K562 (cell line): ENCODE data around the gene CEBPZ. TPM values are rescaled to one million over a fixed set of nuclear protein-coding genes. Genes with fewer than 3 reads are reported as not detected.

ENCODE experiments used
- ATAC-seq: fragments of 200-7000 bp; cut with Tn5 transposase; 3 replicates; pipeline ENCODE4 v1.9.1; 2020; ENCODE audit warnings: moderate library complexity
- BruUV-seq: library from RNA; stranded (reverse); fragments of 400-500 nt; replicated peaks from 2 replicates; lab custom pipeline; 2021; lab: Mats Ljungman, UMichigan
- CTCF ChIA-PET: fragments of 300-600 bp; formaldehyde crosslinking; extraction: SDS; loops from one replicate; lab custom pipeline; 2021; ENCODE audit warnings: low intra/inter-chr PET ratio; lab: Yijun Ruan, JAX
- POLR2A ChIA-PET: fragments of 300-600, 350-650 bp; sonication (Branson Sonifier 250); formaldehyde crosslinking; extraction: SDS; loops from one replicate; lab custom pipeline; 2021; ENCODE audit warnings: antibody characterized with exemption, inconsistent platforms; lab: Yijun Ruan, JAX
- DNase-seq, 4 experiments: peaks; one replicate each; pipeline versions ENCODE4 v3.0.0 to v3.0.0-alpha.2; 2011 to 2018; ENCODE audit warnings: low spot score in 3 of 4, mixed read lengths in 3 of 4; ENCODE audit errors: extremely low read depth in 1 of 4
- FAIRE-seq: peaks from 2 replicates; lab custom pipeline; 2011; peaks lifted over from hg19 to GRCh38; lab: Jason Lieb, UNC
- H2AFZ ChIP-seq: 2 replicates; pipeline ENCODE4 v1.6.0; 2011; ENCODE audit warnings: low read depth, low read length, control low read depth, inconsistent platforms
- H3K27ac ChIP-seq: fragments of 200-600 bp; 3 replicates; pipeline ENCODE4 v1.8.0; 2011; ENCODE audit warnings: low read depth, mild to moderate bottlenecking, control low read depth, inconsistent platforms, low read length, moderate library complexity, mixed read lengths; ENCODE audit errors: extremely low read depth
- H3K27me3 ChIP-seq, 2 experiments: fragments of 300-600 bp in 1 of 2; 2 replicates in 1 of 2; 3 replicates in 1 of 2; pipeline versions ENCODE4 v1.6.0 to v1.8.0; 2011; ENCODE audit warnings: inconsistent platforms in 2 of 2, low read length in 2 of 2, mild to moderate bottlenecking in 1 of 2, mixed read lengths in 1 of 2, moderate library complexity in 1 of 2; ENCODE audit not compliant: control insufficient read depth in 2 of 2, insufficient read depth in 2 of 2
- H3K36me3 ChIP-seq: fragments of 300-600 bp; 3 replicates; pipeline ENCODE4 v1.8.0; 2011; ENCODE audit warnings: mild to moderate bottlenecking, low read length, inconsistent platforms; ENCODE audit not compliant: control insufficient read depth, insufficient read depth
- H3K4me1 ChIP-seq, 2 experiments: fragments of 200-600 bp in 1 of 2; replicated peaks in 1 of 2; 2 replicates in 1 of 2; 3 replicates in 1 of 2; pipeline versions ENCODE4 v1.5.1 to v1.8.0; 2011; ENCODE audit warnings: inconsistent platforms in 2 of 2, low read length in 2 of 2, mild to moderate bottlenecking in 1 of 2, mixed read lengths in 1 of 2, moderate library complexity in 1 of 2; ENCODE audit not compliant: control insufficient read depth in 2 of 2, insufficient read depth in 2 of 2
- H3K4me2 ChIP-seq: 2 replicates; pipeline ENCODE4 v1.6.1; 2011; ENCODE audit warnings: low read length, control low read depth, inconsistent platforms, mixed read lengths; ENCODE audit not compliant: insufficient read depth
- H3K4me3 ChIP-seq: fragments of 200-600 bp; sonication (generic), shearing (Covaris generic); 2 replicates; pipeline ENCODE4 v1.5.1; 2016; ENCODE audit warnings: control low read depth, inconsistent platforms
- H3K79me2 ChIP-seq: fragments of 200-600 bp; 3 replicates; pipeline ENCODE4 v1.8.0; 2011; ENCODE audit warnings: low read length, inconsistent platforms; ENCODE audit not compliant: control insufficient read depth, insufficient read depth
- H3K9ac ChIP-seq, 2 experiments: 2 replicates each; pipeline versions ENCODE4 v1.6.0 to v1.6.1; 2011; ENCODE audit warnings: low read depth in 2 of 2, low read length in 2 of 2, control low read depth in 1 of 2, inconsistent platforms in 1 of 2, mild to moderate bottlenecking in 1 of 2, mixed read lengths in 1 of 2; ENCODE audit not compliant: insufficient read depth in 1 of 2
- H3K9me1 ChIP-seq: one replicate; pipeline ENCODE4 v1.6.0; 2011; ENCODE audit warnings: inconsistent platforms, mild to moderate bottlenecking, low read length, moderate library complexity; ENCODE audit not compliant: control insufficient read depth, insufficient read depth
- H3K9me3 ChIP-seq: replicated peaks from 2 replicates; pipeline ENCODE4 v1.5.1; 2011; ENCODE audit warnings: low read depth, low read length, inconsistent platforms; ENCODE audit not compliant: control insufficient read depth, insufficient read depth
- H4K20me1 ChIP-seq: replicated peaks from 2 replicates; pipeline ENCODE4 v1.6.1; 2011; ENCODE audit warnings: low read length, inconsistent platforms, mixed read lengths; ENCODE audit not compliant: control insufficient read depth, insufficient read depth
- CBX1 ChIP-seq: sonication (generic); IDR thresholded peaks from 2 replicates; pipeline ENCODE4 v1.6.1; 2016; ENCODE audit warnings: antibody characterized with exemption, low read depth, mild to moderate bottlenecking
- HIVEP1 ChIP-seq: fragments of 250-450 bp; sonication (Bioruptor Pico); IDR thresholded peaks from 2 replicates; pipeline ENCODE4 v1.4.0; 2020; ENCODE audit warnings: mild to moderate bottlenecking
- KDM5B ChIP-seq: fragments of 200-600 bp; sonication (generic); IDR thresholded peaks from 2 replicates; pipeline ENCODE4 v1.6.1; 2012; ENCODE audit warnings: low read depth, mild to moderate bottlenecking, moderate library complexity, low read length, control low read depth, inconsistent platforms; ENCODE audit not compliant: insufficient replicate concordance
- MAZ ChIP-seq, 2 experiments: fragments of 450-650 bp in 1 of 2; sonication (generic) in 1 of 2; formaldehyde crosslinking; IDR thresholded peaks in 1 of 2; conservative IDR thresholded peaks in 1 of 2; 2 replicates each; pipeline versions ENCODE4 v1.4.0 to v1.5.0; 2020; ENCODE audit warnings: mild to moderate bottlenecking in 1 of 2, missing genetic modification reagents in 1 of 2
- PCBP1 ChIP-seq: fragments of 200-400 bp; formaldehyde crosslinking; IDR thresholded peaks from 2 replicates; pipeline ENCODE4 v1.6.1; 2018; ENCODE audit warnings: mild to moderate bottlenecking, low read depth, low read length; ENCODE audit not compliant: poor library complexity, severe bottlenecking
- PHF21A ChIP-seq: fragments of 450-650 bp; IDR thresholded peaks from 2 replicates; pipeline ENCODE4 v1.6.1; 2017; ENCODE audit warnings: low read depth, borderline replicate concordance
- RBM15 ChIP-seq: fragments of 200-400 bp; formaldehyde crosslinking; IDR thresholded peaks from 2 replicates; pipeline ENCODE4 v1.6.1; 2018; ENCODE audit warnings: mild to moderate bottlenecking, low read length, moderate library complexity; ENCODE audit not compliant: insufficient read depth
- TRIM24 ChIP-seq, 2 experiments: fragments of 450-650 bp; IDR thresholded peaks; 2 replicates each; pipeline ENCODE4 v1.6.1; 2016
- ZBTB17 ChIP-seq: fragments of 450-650 bp; formaldehyde crosslinking; IDR thresholded peaks from 2 replicates; pipeline ENCODE4 v1.4.0; 2020; ENCODE audit warnings: mild to moderate bottlenecking
- ZMIZ1 ChIP-seq, 2 experiments: fragments of 150-350 bp in 1 of 2; IDR thresholded peaks; 2 replicates each; pipeline ENCODE4 v1.6.1; 2012 to 2016; ENCODE audit warnings: low read depth in 2 of 2, low read length in 2 of 2, mild to moderate bottlenecking in 1 of 2, moderate library complexity in 1 of 2
- ZNF512 ChIP-seq: IDR thresholded peaks from 2 replicates; pipeline ENCODE4 v1.6.1; 2016; ENCODE audit warnings: missing genetic modification characterization, missing compliant biosample characterization
- WGBS: fragments of 100-300 bp; shearing (Covaris generic); methylation state at CpG from one replicate; pipeline ENCODE4 v1.1.6; 2016; ENCODE audit warnings: low coverage, mixed read lengths; ENCODE audit not compliant: insufficient coverage; ENCODE audit errors: missing lambda C conversion rate; 5-methylcytosine and 5-hydroxymethylcytosine counted together
- in situ Hi-C: fragments of 300-500 bp; cut with MboI; formaldehyde crosslinking; loops from 4 replicates; pipeline ENCODE4 v1.15.0; 2018; ENCODE audit warnings: inconsistent platforms, mixed read lengths
- intact Hi-C: fragments of 100-400 bp; cut with micrococcal nuclease; formaldehyde crosslinking; loops from 2 replicates; pipeline ENCODE4 v1.14.2; 2022
- polyA plus RNA-seq, 8 experiments: library from polyadenylated mRNA; depleted of rRNA in 4 of 8; stranded (reverse) in 5 of 8; unstranded in 3 of 8; fragments of >200 nt; fragmentation: Nextera tagmentation in 2 of 8; fragmentation: Illumina TruSeq in 1 of 8; extraction: Ambion mirVana in 2 of 8; extraction: Trizol in 1 of 8; gene quantifications; 2 replicates each; pipeline versions ENCODE4 v1.2.1 to v1.2.3, GENCODE V29; 2011 to 2014; ENCODE audit warnings: inconsistent platforms in 1 of 8, missing spikeins in 1 of 8
- total RNA-seq, 7 experiments: library from RNA; depleted of rRNA in 6 of 7; stranded (reverse); fragments of >200 nt in 6 of 7; fragmentation: Illumina TruSeq in 2 of 7; extraction: Trizol in 2 of 7; gene quantifications; 2 replicates each; pipeline versions ENCODE4 v1.2.1 to v1.2.3, GENCODE V29; 2011 to 2021; ENCODE audit warnings: low replicate concordance in 1 of 7

CEBPZ gene
- total and polyA plus RNA-seq, 9 of the 15 experiments (the other 6 are each of a cell fraction or from before 2014, with no cell fraction given) = 49.7 to 160 (median 82.8) TPM

- WGBS = 9% methylated on average over 17 of the region's 27 CpGs
- in situ Hi-C loops = loop anchor here (10.0 kb wide), 1 partner anchor 719 kb away; no protein-coding TSS in a partner anchor
- TF ChIP-seq PCBP1 (no peak), RBM15 (no peak), PHF21A (no peak), HIVEP1 (0 out of 2 replicates have a peak, but pooled peaks have one; percentile 17), CBX1 (no peak), ZBTB17 (no peak), MAZ (CRISPR knock-in tag; conservative IDR thresholded peaks at IDR 0.05 in 1 of 2, IDR thresholded peaks at IDR 0.05 in 1 of 2) (peak in 1 of 2 experiments; percentile 20; a peak in 1 of 4 replicates), ZMIZ1 (IDR thresholded peaks at IDR 0.05; ENCODE audit: low read depth in 2 of 2, low read length in 2 of 2) (no peak), TRIM24 (IDR thresholded peaks at IDR 0.05) (no peak), KDM5B (peak; percentile 24), ZNF512 (no peak)
These were observed 75.1 kb downstream of the CEBPZ start for GRCh38 chr2:37156071-37156856.

More at GRCh38 chr2:37156071-37156856, 75.1 kb downstream of the CEBPZ start:
- POLR2A ChIA-PET = interaction anchor here (0.6 to 1.0 kb wide), 4 partner anchors 44 to 1282 kb away, joined by 3 read pairs; no protein-coding TSS in a partner anchor
- H3K9me3 ChIP-seq = no peaks in the 10 kb centered on the region
- peak overlapping the region; percentile 73 for H3K4me3 ChIP-seq
- FAIRE-seq (peak; percentile 82), DNase-seq (peak in 2 of 4 experiments; percentile 52 to 64), ATAC-seq (peak; percentile 67)
- H3K27me3 ChIP-seq = no peaks in the 10 kb centered on the region
- H3K9me1 ChIP-seq = no peaks in the 10 kb centered on the region
- no peaks in the 10 kb centered on the region for H3K36me3 ChIP-seq
- peaks cover 16% of the 10 kb centered on the region for H3K79me2 ChIP-seq
- H3K9ac ChIP-seq = peak overlapping the region; percentile 81 to 97
- peak overlapping the region; percentile 88 for H3K4me2 ChIP-seq
- H2AFZ ChIP-seq = peak overlapping the region; percentile 97
- peaks cover 4 to 18% of the 10 kb centered on the region in 2 experiments; a peak in 4 of 5 replicates for H3K4me1 ChIP-seq
- intact Hi-C loops = no loop called here
- H4K20me1 ChIP-seq = no peaks in the 10 kb centered on the region
- BruUV-seq = no TSS peak
- H3K27ac ChIP-seq = peak overlapping the region; percentile 78
- CTCF ChIA-PET = no interaction called here
